Vein endothelial cell (primary cell): ENCODE results near the gene CHP1. TPM values are rescaled to one million over a fixed set of nuclear protein-coding genes. Genes with fewer than 3 reads are reported as not detected.

Source experiments
- total RNA-seq: library from RNA; depleted of rRNA; stranded (reverse); fragments of >200 nt; gene quantifications from 2 replicates; pipeline ENCODE4 v1.2.3, GENCODE V29; 2012

Gene CHP1
- 147 TPM in 2 replicates for total RNA-seq

GRCh38 chr15:41230650-41231421, at the start of gene CHP1, which contains the start of gene EXD1:
CHP1 (plus strand) TSS chr15:41231268; CDS start chr15:41231383, 115 bp downstream.
EXD1 (minus strand) TSS chr15:41230757; CDS start chr15:41226575, 4,182 bp downstream.

Other genes with a start within 250 kb of the CHP1 start
- 19.7 and 26.8 TPM in 2 replicates for gene INO80, start 115.0 kb upstream of the CHP1 start, total RNA-seq
- gene EXD1, start 511 bp upstream of the CHP1 start, total RNA-seq: not detected in 2 replicates
- gene OIP5, start 101.3 kb downstream of the CHP1 start, total RNA-seq: 4.2 and 6.8 TPM in 2 replicates
- gene NUSAP1, start 101.6 kb downstream of the CHP1 start, total RNA-seq: 34.6 and 69.7 TPM in 2 replicates
- 18.9 and 19.0 TPM in 2 replicates for gene NDUFAF1, start 171.2 kb downstream of the CHP1 start, total RNA-seq
- gene RTF1, start 185.8 kb downstream of the CHP1 start, total RNA-seq: 26.1 and 32.5 TPM in 2 replicates